Measurements from ENCODE around the gene NUBP1.
"Not testable (repeated sequence)": the region's sequence is repeated elsewhere in the genome, so short reads cannot be mapped to it uniquely, and the experiment has no call there.

NUBP1 gene

GRCh38 chr16:10769381-10769780, 25.7 kb downstream of the NUBP1 start:
- H3K27ac ChIP-seq (replicated peaks), result no peak overlapping the region
- no peak overlapping the region for H3K4me3 ChIP-seq (replicated peaks; ENCODE audit: insufficient read depth, low read length)
- DNase-seq (ENCODE audit: low read depth in 1 of 2, low spot score in 1 of 2), result no peak
- no peaks in the 10 kb centered on the region for H3K27me3 ChIP-seq (ENCODE audit: insufficient read depth, poor library complexity, severe bottlenecking)
- TF ChIP-seq, protein P1, sequence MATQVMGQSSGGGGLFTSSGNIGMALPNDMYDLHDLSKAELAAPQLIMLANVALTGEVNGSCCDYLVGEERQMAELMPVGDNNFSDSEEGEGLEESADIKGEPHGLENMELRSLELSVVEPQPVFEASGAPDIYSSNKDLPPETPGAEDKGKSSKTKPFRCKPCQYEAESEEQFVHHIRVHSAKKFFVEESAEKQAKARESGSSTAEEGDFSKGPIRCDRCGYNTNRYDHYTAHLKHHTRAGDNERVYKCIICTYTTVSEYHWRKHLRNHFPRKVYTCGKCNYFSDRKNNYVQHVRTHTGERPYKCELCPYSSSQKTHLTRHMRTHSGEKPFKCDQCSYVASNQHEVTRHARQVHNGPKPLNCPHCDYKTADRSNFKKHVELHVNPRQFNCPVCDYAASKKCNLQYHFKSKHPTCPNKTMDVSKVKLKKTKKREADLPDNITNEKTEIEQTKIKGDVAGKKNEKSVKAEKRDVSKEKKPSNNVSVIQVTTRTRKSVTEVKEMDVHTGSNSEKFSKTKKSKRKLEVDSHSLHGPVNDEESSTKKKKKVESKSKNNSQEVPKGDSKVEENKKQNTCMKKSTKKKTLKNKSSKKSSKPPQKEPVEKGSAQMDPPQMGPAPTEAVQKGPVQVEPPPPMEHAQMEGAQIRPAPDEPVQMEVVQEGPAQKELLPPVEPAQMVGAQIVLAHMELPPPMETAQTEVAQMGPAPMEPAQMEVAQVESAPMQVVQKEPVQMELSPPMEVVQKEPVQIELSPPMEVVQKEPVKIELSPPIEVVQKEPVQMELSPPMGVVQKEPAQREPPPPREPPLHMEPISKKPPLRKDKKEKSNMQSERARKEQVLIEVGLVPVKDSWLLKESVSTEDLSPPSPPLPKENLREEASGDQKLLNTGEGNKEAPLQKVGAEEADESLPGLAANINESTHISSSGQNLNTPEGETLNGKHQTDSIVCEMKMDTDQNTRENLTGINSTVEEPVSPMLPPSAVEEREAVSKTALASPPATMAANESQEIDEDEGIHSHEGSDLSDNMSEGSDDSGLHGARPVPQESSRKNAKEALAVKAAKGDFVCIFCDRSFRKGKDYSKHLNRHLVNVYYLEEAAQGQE (IDR thresholded peaks at IDR 0.05; ENCODE audit: insufficient replicate concordance, low read depth), result no peak
- TF ChIP-seq POLR2AphosphoS5 (IDR thresholded peaks at IDR 0.05; ENCODE audit: low read depth) (no peak), CTCF (IDR thresholded peaks at IDR 0.05; ENCODE audit: insufficient read depth, low read length) (no peak), GABPA (IDR thresholded peaks at IDR 0.05; ENCODE audit: low read depth) (no peak), SPI1 (IDR thresholded peaks at IDR 0.05; ENCODE audit: borderline replicate concordance, low read depth) (no peak)

- TF ChIP-seq, protein P1 (IDR thresholded peaks at IDR 0.05; ENCODE audit: insufficient replicate concordance, low read depth), result no peak
- TF ChIP-seq GABPA (IDR thresholded peaks at IDR 0.05; ENCODE audit: low read depth), result no peak
- no peak for TF ChIP-seq POLR2AphosphoS5 (IDR thresholded peaks at IDR 0.05; ENCODE audit: low read depth)
- no peak for TF ChIP-seq CTCF (IDR thresholded peaks at IDR 0.05; ENCODE audit: insufficient read depth, low read length)
- TF ChIP-seq SPI1 (IDR thresholded peaks at IDR 0.05; ENCODE audit: borderline replicate concordance, low read depth), result no peak
- H3K27me3 ChIP-seq (ENCODE audit: insufficient read depth, poor library complexity, severe bottlenecking), result no peaks in the 10 kb centered on the region
- no peak overlapping the region for H3K4me3 ChIP-seq (replicated peaks; ENCODE audit: insufficient read depth, low read length)
- peak; percentile 56 to 83 for DNase-seq (ENCODE audit: low read depth in 1 of 2, low spot score in 1 of 2)
- H3K27ac ChIP-seq (replicated peaks), result no peak overlapping the region
Measured at GRCh38 chr16:10770907-10771306, 27.3 kb downstream of the NUBP1 start.

- Histone ChIP-seq H3K27me3 (ENCODE audit: insufficient read depth, poor library complexity, severe bottlenecking) (no peaks in the 10 kb centered on the region), H3K27ac (replicated peaks) (no peak overlapping the region), H3K4me3 (replicated peaks; ENCODE audit: insufficient read depth, low read length) (no peak overlapping the region)
- no peak for TF ChIP-seq POLR2AphosphoS5 (IDR thresholded peaks at IDR 0.05; ENCODE audit: low read depth)
- no peak for DNase-seq (ENCODE audit: low read depth in 1 of 2, low spot score in 1 of 2)
Measured at GRCh38 chr16:10776280-10776679, 32.6 kb downstream of the NUBP1 start.

- H3K4me3 ChIP-seq (replicated peaks; ENCODE audit: insufficient read depth, low read length); DNase-seq (ENCODE audit: low read depth in 1 of 2, low spot score in 1 of 2); H3K27ac ChIP-seq (replicated peaks); H3K27me3 ChIP-seq (ENCODE audit: insufficient read depth, poor library complexity, severe bottlenecking): not testable (repeated sequence)
Measured at GRCh38 chr16:10776923-10777322, 33.3 kb downstream of the NUBP1 start.

GRCh38 chr16:10777356-10777755, 33.7 kb downstream of the NUBP1 start:
- TF ChIP-seq, protein P1 (IDR thresholded peaks at IDR 0.05; ENCODE audit: insufficient replicate concordance, low read depth), result no peak
- no peak for TF ChIP-seq CTCF (IDR thresholded peaks at IDR 0.05; ENCODE audit: insufficient read depth, low read length)
- TF ChIP-seq GABPA (IDR thresholded peaks at IDR 0.05; ENCODE audit: low read depth), result no peak
- TF ChIP-seq SPI1 (IDR thresholded peaks at IDR 0.05; ENCODE audit: borderline replicate concordance, low read depth), result no peak
- TF ChIP-seq POLR2AphosphoS5 (IDR thresholded peaks at IDR 0.05; ENCODE audit: low read depth), result no peak
- no peak overlapping the region for H3K27ac ChIP-seq (replicated peaks)
- no peak for DNase-seq (ENCODE audit: low read depth in 1 of 2, low spot score in 1 of 2)

GRCh38 chr16:10779908-10780307, 36.3 kb downstream of the NUBP1 start:
- not testable (repeated sequence) for H3K27ac ChIP-seq (replicated peaks); H3K27me3 ChIP-seq (ENCODE audit: insufficient read depth, poor library complexity, severe bottlenecking); DNase-seq (ENCODE audit: low read depth in 1 of 2, low spot score in 1 of 2); H3K4me3 ChIP-seq (replicated peaks; ENCODE audit: insufficient read depth, low read length)

More at GRCh38 chr16:10777356-10777755, 33.7 kb downstream of the NUBP1 start:
- no peak overlapping the region for H3K4me3 ChIP-seq (replicated peaks; ENCODE audit: insufficient read depth, low read length)
- no peaks in the 10 kb centered on the region for H3K27me3 ChIP-seq (ENCODE audit: insufficient read depth, poor library complexity, severe bottlenecking)
